ENCODE measurements around the gene ZDHHC4. TPM values are rescaled to one million over a fixed set of nuclear protein-coding genes. Genes with fewer than 3 reads are reported as not detected.

ZDHHC4 gene
- total and polyA plus RNA-seq, 2 of the 8 experiments (the other 6 are each of a cell fraction or from before 2014, with no cell fraction given) = 50.2 to 171 TPM

DNA sequence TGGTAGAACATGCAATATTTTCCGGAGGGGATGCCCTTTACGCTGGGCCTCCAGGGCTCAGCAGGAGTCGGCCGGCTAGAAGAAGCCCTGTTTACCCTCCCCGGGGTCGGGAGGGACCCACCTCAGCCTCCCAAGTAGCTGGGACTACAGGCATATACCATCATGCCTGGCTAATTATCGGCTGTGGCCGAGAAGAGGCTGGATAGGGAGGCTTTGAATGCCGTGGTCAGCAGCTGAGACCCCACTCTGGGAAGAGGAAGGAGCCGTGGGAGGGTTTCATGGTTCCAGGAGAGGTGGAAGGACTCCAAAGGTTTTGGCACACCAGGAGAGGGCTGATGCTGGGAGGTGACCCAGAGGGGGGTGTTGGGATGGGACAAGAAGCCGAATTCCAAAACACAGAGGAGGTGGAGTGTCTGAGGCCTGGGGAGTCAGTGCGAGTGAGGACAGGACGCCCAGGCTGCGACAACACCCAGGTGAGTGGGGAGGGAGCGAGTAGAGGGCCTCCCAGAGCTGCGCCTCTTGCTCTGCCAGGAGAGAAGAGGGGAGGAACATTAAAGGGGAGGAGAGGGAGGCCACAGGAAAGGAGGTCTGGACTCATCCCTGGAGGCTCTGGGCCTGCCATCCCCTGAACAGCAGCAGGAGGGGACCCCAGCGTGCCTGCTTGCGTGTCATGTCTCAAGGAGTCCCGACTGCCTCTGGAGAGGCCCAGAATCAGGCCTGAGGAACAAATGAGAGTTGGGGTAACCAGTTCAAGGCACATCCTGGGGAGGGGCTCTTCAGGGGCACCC is 45.6 kb upstream of the ZDHHC4 start:
- Histone ChIP-seq H4K20me1 (replicated peaks in 1 of 2; ENCODE audit: control insufficient read depth in 1 of 2, insufficient read depth in 2 of 2, low read length in 2 of 2) (peaks cover 0 to 6% of the 10 kb centered on the region in 2 experiments), H4K8ac (ENCODE audit: extremely low read depth, insufficient read depth, low read length) (peak overlapping the region; percentile 71; the same call in 1 of the 2 replicates), H3K4me1 (replicated peaks in 1 of 4; ENCODE audit: control insufficient read depth in 3 of 4, insufficient read depth in 4 of 4, low read length in 3 of 4) (peaks cover 0 to 9% (median 9%) of the 10 kb centered on the region in 4 experiments; a peak in 4 of 7 replicates), H3K79me2 (ENCODE audit: control insufficient read depth in 1 of 2, insufficient read depth in 2 of 2, low read length in 2 of 2) (no peaks in the 10 kb centered on the region), H3K27me3 (replicated peaks in 1 of 4; ENCODE audit: control insufficient read depth in 3 of 4, extremely low read depth in 1 of 4, insufficient read depth in 3 of 4, low read length in 3 of 4) (peaks cover 7 to 73% (median 59%) of the 10 kb centered on the region in 4 experiments), H2BK120ac (replicated peaks; ENCODE audit: low read depth, low read length) (no peak overlapping the region), H3K4me3 (ENCODE audit: extremely low read depth in 1 of 4, insufficient read depth in 2 of 4, low read depth in 3 of 4, low read length in 4 of 4) (peak overlapping the region; percentile 57 to 83 (median 74)), H3K9ac (replicated peaks in 1 of 4; ENCODE audit: extremely low read depth in 1 of 4, low read depth in 3 of 4, low read length in 3 of 4) (no peak overlapping the region), H2BK15ac (ENCODE audit: low read length) (0 out of 2 replicates have a peak overlapping the region, but pooled peaks have one; percentile 92), H3K4me2 (ENCODE audit: insufficient read depth in 1 of 2, low read depth in 2 of 2, low read length in 2 of 2) (peak overlapping the region; percentile 78 to 84), H3K79me1 (ENCODE audit: low read depth, low read length) (no peaks in the 10 kb centered on the region; the same call in 1 of the 2 replicates), H2BK20ac (ENCODE audit: low read length) (no peak overlapping the region), H3K23me2 (ENCODE audit: low read depth, low read length) (peaks cover 21% of the 10 kb centered on the region; the same call in 1 of the 2 replicates), H3K18ac (ENCODE audit: extremely low read depth, low read length) (peak overlapping the region; percentile 78), H3K23ac (ENCODE audit: insufficient read length) (no peak overlapping the region), H3K4ac (replicated peaks; ENCODE audit: insufficient read length, low read depth, low read length) (no peak overlapping the region), H3K27ac (ENCODE audit: low read depth, low read length) (no peak overlapping the region), H2BK5ac (ENCODE audit: low read depth, low read length) (no peak overlapping the region), H3K9me3 (ENCODE audit: insufficient read depth in 2 of 2, low read depth in 1 of 2, low read length in 1 of 2) (no peaks in the 10 kb centered on the region), H4K91ac (replicated peaks; ENCODE audit: insufficient read length, low read length) (no peak overlapping the region), H3K36me3 (ENCODE audit: control insufficient read depth in 2 of 4, insufficient read depth in 4 of 4, low read length in 3 of 4) (no peaks in the 10 kb centered on the region), H2AFZ (ENCODE audit: low read length) (no peak overlapping the region; the same call in 1 of the 2 replicates), H2BK12ac (ENCODE audit: low read depth, low read length) (no peak overlapping the region), H3K56ac (replicated peaks; ENCODE audit: insufficient read length, low read depth, low read length) (no peak overlapping the region), H4K5ac (ENCODE audit: insufficient read length, low read depth, low read length) (no peak overlapping the region), H3K14ac (ENCODE audit: insufficient read length) (no peak overlapping the region), H2AK5ac (ENCODE audit: low read depth, low read length) (no peak overlapping the region)
- ChIA-PET CTCF (ENCODE audit: partially characterized antibody) (interaction anchor here (1.0 to 4.9 kb wide), 5 partner anchors 13 to 30 kb away, joined by 3 to 18 read pairs (median 6); no protein-coding TSS in a partner anchor), POLR2A (ENCODE audit: partially characterized antibody) (interaction anchor here (1.0 to 1.8 kb wide), 4 partner anchors 10 to 68 kb away, joined by 3 to 6 read pairs (median 4); no protein-coding TSS in a partner anchor)
- no peak for FAIRE-seq
- 44% methylated on average over 14 of the region's 19 CpGs; no CpG with 5 or more reads in 1 of the 2 experiments for WGBS, 2 experiments (ENCODE audit: extremely low coverage in 1 of 2, insufficient coverage in 1 of 2, insufficient read length in 1 of 2, insufficient replicate concordance in 2 of 2, low coverage in 1 of 2, low lambda C conversion rate in 2 of 2, missing lambda C conversion rate in 1 of 2)
- no peak for DNase-seq (ENCODE audit: low read depth in 1 of 2, low spot score in 2 of 2)
- TF ChIP-seq CBX5 (IDR thresholded peaks at IDR 0.05; ENCODE audit: low read depth, low read length) (no peak), EZH2 (IDR thresholded peaks at IDR 0.05; ENCODE audit: low read depth, low read length, severe bottlenecking) (peak; percentile 13), RAD21 (IDR thresholded peaks at IDR 0.05 in 1 of 2, conservative IDR thresholded peaks at IDR 0.05 in 1 of 2; ENCODE audit: low read depth in 2 of 2, low read length in 2 of 2) (no peak), RNF2 (IDR thresholded peaks at IDR 0.05; ENCODE audit: borderline replicate concordance, low read depth, low read length, missing control alignments, poor library complexity, severe bottlenecking) (peak; percentile 12), SAP30 (IDR thresholded peaks at IDR 0.05; ENCODE audit: insufficient read depth, insufficient replicate concordance, low read length) (no peak), CHD1 (IDR thresholded peaks at IDR 0.05; ENCODE audit: low read depth, low read length) (no peak), CHD2 (IDR thresholded peaks at IDR 0.05; ENCODE audit: low read length) (no peak), CREB1 (IDR thresholded peaks at IDR 0.05) (no peak)

All from H1 (cell line).